HG02763 (cell line): Measurements from ENCODE around the gene DAO.
"Not testable (repeated sequence)": the region's sequence is repeated elsewhere in the genome, so short reads cannot be mapped to it uniquely, and the experiment has no call there.

Experiments used
- ATAC-seq: cut with Tn5 transposase; IDR thresholded peaks from one replicate; pipeline ENCODE4 v1.9.1; 2021; ENCODE audit warnings: mild to moderate bottlenecking, moderate library complexity; ENCODE audit not compliant: unreplicated experiment

DAO gene

GRCh38 chr12:108847705-108848104 lies 32.2 kb upstream of the DAO start:
- ATAC-seq: no peak

GRCh38 chr12:108849660-108850059 lies 30.2 kb upstream of the DAO start:
- no peak for ATAC-seq

GRCh38 chr12:108850854-108851573 lies 28.9 kb upstream of the DAO start:
- no peak for ATAC-seq

GRCh38 chr12:108852674-108853309 lies 27.1 kb upstream of the DAO start:
- no peak for ATAC-seq

- no peak for ATAC-seq
Observed at GRCh38 chr12:108853426-108853825, 26.5 kb upstream of the DAO start.

GRCh38 chr12:108853981-108854446 lies 25.9 kb upstream of the DAO start:
- no peak for ATAC-seq

GRCh38 chr12:108854451-108855283 lies 25.2 kb upstream of the DAO start:
- ATAC-seq: no peak

- no peak for ATAC-seq
Observed at GRCh38 chr12:108855284-108856169, 24.4 kb upstream of the DAO start.

GRCh38 chr12:108856170-108856427 lies 23.8 kb upstream of the DAO start:
- no peak for ATAC-seq

- peak; percentile 23 for ATAC-seq
Observed at GRCh38 chr12:108856428-108857157, 23.3 kb upstream of the DAO start.

- peak; percentile 15 for ATAC-seq
Observed at GRCh38 chr12:108857158-108857407, 22.8 kb upstream of the DAO start.

- no peak for ATAC-seq
Observed at GRCh38 chr12:108858311-108859074, 21.4 kb upstream of the DAO start.

GRCh38 chr12:108859141-108859922 lies 20.6 kb upstream of the DAO start:
- ATAC-seq: not testable (repeated sequence)

- no peak for ATAC-seq
Observed at GRCh38 chr12:108859923-108860291, 20.0 kb upstream of the DAO start.

GRCh38 chr12:108860443-108860842 lies 19.4 kb upstream of the DAO start:
- ATAC-seq: no peak

GRCh38 chr12:108861878-108862587 lies 17.9 kb upstream of the DAO start:
- ATAC-seq: no peak

- ATAC-seq: no peak
Observed at GRCh38 chr12:108862588-108862959, 17.3 kb upstream of the DAO start.

GRCh38 chr12:108865169-108865568 lies 14.7 kb upstream of the DAO start:
- no peak for ATAC-seq

GRCh38 chr12:108866083-108866482 lies 13.8 kb upstream of the DAO start:
- ATAC-seq: not testable (repeated sequence)
